ENCODE results near the gene WIZ.

WIZ gene

DNA sequence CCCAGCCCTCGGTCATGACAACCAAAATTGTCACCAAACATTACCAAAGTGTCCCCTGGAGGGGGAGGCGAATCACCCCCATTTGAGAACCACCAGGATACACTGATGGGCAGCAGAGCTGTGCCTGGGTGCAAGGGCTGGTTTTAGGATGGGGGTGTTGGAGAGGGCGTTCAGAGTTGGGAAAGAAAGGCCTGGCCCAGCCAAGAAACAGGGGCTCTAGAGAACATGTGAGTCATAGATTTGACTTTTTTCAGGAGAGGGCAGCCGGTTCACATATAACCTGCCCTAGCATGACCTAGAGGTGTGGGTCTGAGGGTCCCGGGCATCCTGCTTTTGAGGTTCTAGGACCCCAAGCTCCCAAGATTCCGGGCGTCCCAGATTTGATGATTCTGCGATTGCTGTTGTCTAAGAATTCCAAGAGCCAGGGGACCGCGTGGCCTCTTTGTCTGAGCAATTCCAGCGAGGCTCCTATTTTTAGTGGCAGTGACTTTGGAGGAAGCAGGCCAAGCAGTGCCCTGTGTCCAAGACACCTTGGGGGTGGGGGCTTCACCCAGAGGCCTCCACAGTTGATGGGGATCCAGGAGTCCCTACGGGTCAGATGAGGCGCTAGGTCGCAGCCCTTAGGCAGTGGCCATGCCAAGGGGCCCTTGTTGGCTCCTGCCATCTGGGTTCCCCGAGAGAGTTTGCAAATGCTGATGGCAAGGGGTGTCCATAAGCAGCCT, 5.1 kb downstream of the WIZ start:
- DNase-seq = no peak

DNA sequence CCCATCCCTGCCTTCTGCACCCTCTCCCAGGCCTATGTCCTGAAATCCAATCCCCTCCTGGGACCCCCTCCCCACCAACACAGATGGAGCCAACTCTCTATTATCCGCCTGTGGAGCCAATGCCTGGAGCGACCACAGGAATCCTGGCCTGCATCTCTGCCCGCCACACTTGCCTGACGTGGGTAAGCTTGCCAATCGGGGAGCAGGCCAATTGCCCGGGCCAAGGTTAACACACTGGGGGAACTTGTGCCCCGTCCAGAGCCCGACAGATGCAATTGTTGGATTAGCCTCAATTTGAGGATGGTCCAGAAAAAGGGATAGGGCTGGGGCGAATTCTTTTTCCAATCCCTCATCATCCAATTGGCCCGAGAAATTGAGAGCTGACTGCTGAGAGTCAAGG, 5.9 kb downstream of the WIZ start:
- DNase-seq = no peak

DNA sequence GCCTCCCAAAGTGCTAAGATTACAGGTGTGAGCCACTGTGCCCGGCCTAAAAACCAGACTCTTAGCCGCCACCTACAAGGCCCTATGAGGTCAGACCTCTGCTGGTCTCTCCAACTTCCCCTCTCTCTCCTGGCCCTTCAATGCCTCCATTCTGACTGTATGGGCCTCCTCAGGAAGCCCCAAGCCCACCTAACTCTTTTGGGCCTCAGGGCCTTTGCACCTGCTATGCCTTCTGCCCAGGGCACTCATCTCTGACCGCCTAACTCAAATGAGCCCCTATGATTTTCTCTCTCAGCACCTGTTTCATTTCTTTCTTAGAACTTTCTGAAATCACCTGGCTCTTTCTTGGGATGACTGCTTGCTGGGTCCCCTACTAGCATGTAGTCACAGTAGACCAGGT, 6.4 kb downstream of the WIZ start:
- DNase-seq = no peak

DNA sequence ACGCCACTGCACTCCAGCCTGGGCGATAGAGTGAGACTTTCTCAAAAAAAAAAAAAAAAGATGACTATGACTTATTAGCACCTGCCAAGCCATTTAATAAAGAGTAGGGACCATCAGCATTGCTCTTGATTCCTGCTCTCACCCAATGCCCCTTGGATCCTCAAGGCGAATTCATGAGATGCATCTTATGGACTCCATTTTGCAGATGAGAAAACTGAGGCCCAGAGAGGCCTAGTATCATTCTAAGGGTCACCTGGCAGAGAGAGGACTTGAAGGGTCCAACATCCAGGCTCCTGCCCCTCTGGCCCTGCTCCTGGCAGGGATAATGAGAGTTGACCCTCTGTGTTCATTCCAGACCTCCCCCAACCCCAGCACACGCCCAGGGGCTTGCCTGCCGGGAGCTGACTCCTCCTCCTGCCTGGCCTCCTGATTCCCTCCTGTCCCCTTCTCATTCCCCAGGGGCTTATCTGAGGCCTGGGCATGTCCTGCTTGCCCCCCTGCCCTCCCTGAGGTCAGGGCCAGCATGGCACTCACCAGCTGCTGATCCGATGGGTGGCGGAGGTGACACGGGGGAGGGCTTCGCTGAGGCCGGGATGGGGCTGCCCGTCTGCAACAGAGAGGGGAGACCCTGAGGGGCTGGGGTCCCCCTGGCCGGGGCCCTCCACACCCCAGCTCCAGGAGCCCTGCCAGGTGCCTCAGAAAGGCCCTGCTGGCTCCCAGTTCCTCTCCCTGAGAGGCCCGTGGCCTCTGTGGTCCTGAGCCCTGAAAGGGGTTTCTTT, 7.4 kb downstream of the WIZ start:
- DNase-seq = no peak

DNA sequence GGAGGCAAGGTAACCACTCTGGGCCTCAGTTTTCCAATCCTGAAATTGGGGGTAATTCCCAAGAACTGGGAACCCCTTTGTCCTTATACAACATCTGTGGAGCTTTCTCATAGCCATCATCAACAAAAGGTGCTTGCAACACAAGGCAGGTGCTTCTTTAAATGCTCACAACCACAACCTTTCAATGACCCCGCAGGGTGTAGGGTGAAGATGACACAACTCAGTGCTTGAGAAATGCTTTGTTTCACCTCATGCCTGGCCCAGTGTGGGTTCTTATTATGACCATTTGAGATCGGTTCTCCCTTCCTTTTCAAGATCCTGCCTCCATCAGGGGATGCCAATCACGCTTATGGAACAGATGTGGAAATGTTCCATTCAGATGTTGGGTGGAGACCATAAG, 8.4 kb downstream of the WIZ start:
- DNase-seq = no peak

DNA sequence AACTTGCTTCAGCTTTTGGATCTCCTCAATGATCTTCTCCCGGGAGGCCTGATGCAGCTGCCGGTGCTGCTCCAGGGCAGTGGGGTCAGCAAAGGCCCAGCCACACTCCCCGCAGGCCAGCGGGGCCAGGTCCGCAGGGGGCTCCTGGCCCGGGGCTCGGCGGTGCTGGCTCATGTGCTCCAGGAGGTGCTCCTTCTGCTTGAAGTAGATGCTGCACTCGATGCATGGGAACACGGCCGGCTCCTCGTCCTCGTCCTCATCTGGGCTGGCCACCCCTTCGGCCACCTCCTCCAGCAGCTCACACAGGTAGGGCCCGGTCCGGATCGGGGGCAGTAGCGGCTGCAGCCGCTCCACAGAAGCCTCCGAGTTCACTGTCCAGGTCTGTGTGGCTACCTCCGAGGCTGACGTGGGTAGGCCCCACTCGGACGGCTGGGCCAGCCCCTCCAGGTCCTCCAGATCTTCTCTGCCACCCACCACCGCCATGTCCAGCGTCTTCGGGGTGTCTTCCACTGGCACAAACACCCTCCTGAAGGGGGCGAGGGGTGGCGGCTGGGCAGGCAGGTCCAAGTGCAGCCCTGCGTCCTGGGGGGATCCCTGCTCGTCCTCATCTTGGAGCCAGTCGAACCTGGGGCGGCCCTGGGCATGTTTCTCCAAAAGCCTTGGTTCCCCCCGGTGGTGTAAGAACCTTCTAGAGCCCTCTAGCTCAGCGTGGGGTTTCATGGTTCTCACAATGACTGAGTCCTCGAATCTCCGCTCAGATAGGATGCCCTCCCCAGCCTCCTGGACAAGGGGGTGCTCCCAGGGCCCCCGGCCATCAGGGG, 9.7 kb downstream of the WIZ start:
- DNase-seq = no peak

DNA sequence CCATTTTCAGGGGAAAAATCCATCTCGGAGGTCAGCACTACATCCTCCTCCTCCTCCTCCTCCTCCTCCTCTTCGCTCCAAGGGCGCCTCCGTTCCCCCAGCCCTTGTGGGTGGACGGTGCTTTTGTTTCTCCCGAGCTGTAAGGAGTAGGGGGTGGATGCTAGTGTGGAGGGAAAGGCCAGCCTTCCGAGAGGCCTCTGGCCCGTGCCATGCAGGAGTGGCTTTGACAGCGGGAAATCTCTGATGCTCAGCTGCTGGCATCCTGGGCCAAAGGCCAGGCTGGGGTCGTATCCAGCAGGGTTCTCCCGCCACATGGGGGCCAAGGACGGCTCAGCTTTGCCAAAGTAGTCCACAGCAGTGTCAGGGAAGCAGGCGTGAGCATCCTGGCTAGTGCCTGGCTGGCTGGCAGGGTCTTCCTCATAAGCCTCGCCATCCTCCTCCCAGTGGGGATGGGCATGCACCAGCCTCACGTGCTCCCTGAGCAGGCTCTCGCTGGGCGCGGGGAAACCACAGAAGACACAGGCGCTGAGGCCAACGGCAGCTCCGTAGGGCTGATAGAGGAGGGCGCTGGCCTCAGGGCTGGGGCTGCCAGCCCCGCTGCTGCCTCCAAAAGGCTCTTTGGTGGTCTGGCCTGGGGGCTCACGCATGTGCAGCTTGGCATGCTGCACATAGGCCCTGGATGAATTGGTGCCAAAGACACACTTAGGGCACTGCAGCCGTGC, 10.5 kb downstream of the WIZ start:
- no peak for DNase-seq

DNA sequence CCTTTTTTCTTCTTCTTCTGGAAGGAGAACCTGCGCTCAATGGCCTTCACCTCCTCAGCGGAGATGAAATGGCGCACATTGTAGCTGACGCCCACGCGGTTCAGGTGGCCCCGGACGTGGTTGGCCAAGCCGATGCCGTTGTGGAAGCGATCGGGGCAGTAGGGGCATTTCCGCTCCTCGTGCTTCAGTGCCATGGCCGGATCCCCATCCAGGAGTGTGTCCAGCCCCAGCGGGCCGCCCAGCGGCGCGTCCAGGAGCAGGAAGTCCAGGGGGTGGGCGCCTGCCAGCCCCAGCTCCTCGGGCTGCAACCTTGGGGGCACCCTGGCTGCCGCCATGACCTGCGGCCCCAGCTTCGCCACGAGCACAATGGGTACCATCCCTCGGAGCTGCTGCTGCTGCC, 11.2 kb downstream of the WIZ start:
- no peak for DNase-seq

GRCh38 chr19:15438124-15438496, 11.6 kb downstream of the WIZ start:
- DNase-seq = no peak

DNA sequence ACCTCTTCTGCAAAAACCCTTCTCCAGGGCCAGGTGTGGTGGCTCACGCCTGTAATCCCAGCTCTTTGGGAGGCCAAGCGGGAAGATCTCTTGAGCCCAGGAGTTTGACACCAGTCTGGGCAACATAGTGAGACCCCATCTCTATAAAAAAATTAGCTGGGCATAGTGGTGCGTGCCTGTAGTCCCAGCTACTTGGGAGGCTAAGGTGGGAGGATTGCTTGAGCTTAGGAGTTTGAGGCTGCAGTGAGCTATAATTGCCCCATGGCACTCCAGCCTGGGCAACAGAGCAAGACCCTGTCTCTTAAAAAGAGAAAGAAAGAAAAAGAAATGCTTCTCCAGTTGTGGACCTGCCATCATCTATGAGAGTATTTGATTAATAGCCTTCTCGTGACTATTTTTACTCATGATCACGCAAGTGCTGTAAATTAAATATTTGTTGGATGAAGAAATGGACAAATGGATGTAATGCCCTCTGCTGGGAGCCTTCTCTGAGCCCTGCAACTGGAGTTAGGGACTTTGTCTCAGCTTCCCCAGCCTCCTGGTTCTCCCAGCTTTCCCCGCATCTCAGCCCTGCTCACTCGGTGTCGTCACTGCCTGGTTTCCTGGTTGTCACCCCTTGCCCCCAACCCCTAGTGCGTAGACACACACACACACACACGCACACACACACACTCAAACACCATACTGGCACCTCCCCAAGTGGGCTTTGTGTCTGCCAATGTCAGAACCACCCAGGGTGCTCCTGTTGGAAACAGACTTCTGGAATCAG, 12.2 kb downstream of the WIZ start:
- peak; percentile 43 for DNase-seq

DNA sequence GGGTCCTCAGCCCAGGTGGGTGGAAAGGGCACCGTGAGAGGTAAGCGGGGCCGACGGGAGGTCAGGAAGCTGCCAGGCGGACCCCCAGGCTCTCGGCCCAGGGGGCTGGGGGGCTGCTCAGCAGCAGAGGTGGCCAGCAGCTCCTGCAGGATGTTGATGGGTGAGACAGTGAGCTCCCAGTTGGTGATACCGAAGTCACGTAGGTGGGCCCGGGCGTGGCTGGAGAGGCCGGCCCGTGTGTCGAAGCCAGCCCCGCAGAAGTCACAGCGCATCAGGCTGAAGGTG, 13.0 kb downstream of the WIZ start:
- no peak for DNase-seq

- DNase-seq = no peak
These were observed 13.5 kb downstream of the WIZ start for GRCh38 chr19:15436012-15436825.

GRCh38 chr19:15433519-15434069, 16.2 kb downstream of the WIZ start:
- no peak for DNase-seq

DNA sequence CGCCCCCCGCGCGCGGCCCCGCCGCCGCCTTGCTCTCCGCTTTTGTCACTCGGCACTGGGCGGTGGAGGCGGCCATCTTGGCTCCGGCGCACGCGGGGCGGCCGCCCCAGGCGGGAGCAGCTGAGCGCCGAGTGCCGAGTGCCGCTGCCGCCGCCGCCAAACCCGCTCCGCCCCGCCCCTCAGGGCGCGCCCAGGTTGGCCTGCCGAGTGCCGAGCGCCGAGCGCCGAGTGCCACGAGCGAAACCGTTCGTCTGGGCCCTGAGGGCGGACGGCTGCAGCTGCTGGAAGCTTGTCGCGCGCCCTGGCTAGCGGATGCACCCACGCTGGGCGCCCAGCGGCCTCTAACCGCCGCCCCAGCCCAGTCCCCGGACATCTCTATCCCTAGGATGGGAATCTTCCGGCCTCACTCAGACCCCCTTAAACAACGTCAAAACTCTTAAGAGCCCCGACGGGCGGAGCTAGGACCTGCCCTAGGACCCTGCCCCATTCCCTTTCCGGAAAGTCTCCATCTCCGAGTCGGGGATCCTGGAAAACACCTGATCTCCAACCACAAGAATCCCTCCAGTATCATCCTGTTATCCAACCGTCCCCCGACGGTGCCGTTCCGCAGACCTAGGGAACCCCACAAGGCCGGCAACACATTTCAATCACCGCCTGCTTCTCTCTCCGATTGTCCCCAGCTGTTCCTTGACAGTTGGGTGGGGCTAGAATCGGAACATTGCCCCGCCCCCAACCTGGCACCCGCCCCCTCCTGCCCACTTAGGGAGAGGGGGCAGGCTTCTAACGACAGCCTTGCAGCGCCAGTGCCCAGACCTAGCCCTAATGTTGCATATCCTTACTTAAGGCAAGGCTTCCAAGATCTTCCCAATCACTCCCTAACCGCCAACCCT, 16.9 kb downstream of the WIZ start:
- DNase-seq = peak; percentile 90

GRCh38 chr19:15432018-15432494, 17.7 kb downstream of the WIZ start:
- no peak for DNase-seq

GRCh38 chr19:15431396-15432017, 18.2 kb downstream of the WIZ start:
- DNase-seq = no peak

DNA sequence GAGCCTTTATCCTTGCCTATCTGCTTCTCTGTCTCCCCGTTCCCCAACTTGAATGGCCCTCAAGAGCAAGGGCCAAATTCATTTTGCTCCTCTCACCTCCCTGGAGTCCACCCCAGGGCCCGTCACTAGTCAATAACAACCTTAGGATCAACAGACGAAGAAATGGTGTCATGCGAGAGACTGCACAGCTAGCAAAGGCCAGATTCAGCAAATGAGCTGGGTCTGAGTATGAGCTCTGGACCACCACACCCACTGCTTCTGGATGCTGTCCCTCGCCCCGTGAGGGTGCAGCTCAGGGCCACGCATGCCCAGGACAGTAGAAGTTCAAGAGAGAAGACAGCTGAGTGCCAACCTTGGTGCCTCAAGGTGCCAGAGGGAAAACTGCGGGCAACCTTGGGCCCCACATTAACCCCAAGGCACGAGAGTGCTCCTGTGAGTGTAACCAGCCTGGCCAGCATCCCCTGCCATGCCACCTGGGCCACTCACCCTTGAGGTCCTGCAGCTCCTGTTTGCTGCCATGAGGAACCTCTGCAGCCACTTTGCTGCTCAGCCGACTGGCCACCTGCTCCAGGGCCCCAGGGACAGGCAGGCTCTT, 19.1 kb downstream of the WIZ start:
- no peak for DNase-seq

GRCh38 chr19:15429825-15430467, 19.8 kb downstream of the WIZ start:
- no peak for DNase-seq
